GM19452 (cell line): Measurements from ENCODE around the gene HTR7.

Source experiments
- ATAC-seq: cut with Tn5 transposase; IDR thresholded peaks from one replicate; pipeline ENCODE4 v1.9.1; 2021; ENCODE audit not compliant: unreplicated experiment

HTR7 gene

DNA sequence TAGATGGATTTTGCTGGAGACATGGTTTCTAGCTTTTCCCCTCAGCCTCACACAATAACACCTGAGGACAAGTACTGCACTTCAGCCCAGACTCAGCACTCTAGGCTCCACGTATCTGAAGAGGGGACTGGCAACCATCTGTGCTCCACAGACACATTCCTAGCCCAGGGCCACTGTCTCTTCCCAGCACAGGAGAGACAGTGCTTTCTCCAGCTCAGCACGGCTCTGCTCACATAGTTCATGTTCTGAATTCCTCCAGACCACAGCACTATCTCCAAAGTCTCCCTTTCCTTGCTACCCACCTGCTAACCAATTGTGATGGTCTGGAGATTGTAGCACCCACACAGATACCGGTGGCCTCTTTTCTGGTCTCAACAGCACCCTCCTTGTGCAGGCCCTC is 114.5 kb downstream of the HTR7 start:
- ATAC-seq: no peak

DNA sequence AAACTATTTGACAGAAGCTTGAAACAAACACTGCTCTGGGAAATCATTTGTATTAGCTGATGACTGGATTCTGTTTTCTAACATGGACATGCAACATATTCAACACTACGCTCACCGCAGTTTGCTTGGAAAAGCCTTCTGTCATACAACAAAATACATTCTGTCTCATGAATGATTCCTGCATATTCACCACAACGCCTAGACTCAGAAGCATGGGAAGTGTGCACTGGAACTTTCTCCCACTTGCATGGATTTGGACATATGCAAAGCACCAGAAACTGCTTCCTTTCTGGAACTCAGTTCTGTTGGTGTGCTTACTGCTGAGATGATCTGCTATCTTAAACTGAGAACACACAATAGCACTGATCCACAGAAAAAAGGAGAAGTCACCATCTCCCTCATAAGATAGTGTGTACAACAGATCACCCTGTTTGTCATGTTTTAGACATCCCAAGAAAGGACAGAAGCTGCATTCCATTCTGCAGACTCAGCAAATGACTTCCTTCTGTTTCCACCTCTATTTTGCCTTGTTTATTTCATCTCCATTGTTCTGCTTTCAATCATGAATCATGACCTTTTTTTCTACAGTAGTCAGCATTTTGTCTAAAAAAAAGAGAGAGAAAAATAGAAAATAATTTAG is 115.8 kb downstream of the HTR7 start:
- no peak for ATAC-seq

DNA sequence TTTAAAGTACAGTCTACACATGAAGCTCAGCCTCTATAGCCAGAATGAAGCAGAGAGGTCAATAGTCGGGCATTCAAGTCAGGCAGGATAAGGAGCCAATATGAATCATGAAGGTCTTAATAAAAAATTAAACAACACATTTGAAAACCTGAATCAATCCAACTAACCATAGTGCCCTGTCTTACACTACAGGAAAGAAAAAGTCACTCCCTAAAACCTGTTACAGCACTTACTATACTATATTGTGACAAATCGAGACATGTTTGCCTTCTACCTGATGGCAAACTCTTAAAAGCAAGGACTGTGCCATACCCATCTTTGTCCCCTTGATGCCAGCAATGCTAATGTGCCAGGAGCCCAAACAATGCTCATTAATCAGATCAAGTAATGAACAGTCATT is 117.6 kb downstream of the HTR7 start:
- ATAC-seq: no peak

DNA sequence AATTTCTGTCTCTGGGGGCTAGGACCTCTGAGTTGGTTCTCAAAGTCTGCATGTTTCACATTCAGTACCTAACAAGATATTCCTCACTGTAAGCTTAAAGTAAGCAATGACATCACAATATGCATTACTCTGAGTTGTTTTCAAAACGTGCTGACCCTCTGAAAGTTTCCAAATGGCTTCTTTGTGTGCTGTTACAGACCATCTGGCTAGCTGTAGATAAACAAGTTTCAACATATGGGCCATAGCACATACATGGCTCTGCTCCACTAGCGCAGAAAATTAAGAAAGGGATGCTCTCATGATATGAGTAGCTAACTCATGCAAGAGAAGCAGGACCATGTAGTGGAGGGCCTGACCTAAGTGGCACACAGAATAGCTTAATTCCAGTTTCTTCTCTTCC is 119.0 kb downstream of the HTR7 start:
- no peak for ATAC-seq

DNA sequence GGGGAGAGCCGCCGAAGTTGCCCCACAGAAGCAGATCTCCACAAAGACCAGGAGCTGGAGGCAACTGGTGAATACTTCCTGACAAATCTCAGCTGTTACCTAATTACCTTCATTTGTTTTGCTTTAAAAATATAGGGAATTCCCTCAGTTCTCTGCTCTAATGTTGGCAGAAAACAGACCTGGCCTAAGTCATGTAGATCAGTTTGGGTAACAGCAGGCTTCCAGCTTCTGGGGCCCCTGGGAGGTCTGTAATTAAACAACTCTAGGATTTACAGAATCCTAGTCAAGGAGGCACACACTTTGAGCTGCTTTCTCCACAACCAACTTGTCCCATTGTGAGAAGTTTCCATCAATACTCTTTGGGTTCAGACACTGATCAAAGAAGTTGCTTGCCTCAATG is 123.4 kb downstream of the HTR7 start:
- no peak for ATAC-seq

DNA sequence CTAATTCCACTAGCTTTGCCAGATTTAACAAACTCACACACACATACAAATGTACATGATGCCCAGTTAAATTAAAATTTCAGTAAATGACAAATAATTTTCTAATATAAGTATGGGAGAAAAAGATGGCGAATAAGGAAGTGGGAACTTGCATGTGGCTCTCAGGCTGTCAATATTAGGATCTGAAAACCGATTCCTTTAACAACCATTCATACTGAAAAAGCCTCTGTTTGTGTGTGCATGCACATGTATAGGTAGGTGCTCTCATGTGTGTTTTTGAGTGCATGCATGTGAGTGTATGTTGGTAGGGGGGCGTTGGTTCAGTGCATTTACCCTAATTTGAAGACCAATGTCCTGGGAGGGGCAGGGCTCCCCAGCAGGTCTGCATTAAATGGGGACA is 125.3 kb downstream of the HTR7 start:
- no peak for ATAC-seq

DNA sequence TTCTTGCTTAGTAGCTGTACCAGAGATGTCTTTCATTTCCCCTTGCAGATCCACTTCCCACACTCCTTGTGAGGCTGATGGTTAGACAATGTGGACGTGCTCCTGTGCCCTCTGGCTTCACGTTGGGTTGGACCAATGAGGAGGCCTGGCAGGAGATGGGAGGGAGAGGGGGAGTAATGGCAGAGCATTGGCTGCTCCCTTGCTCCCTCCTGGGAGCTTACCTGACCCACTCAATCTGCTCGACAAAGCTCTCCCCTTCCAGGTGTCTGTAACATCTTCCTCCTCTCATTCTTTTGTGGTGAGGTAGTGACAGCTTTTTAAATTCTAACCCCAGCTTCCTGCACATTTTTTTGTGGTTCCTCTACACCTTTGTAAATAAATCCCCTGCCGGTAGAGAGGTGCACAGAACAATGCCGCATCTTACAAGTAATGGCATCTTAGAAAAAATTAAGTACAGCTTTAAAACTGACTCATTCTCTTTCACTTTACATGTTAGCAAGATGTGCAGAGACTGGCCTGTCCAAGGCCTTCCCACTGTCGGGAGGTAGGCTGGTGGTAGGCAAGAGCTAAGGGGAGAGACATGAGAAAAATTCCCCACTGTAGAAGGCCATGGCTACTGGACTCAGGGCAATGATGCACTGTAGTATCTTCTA is 134.3 kb downstream of the HTR7 start:
- no peak for ATAC-seq

DNA sequence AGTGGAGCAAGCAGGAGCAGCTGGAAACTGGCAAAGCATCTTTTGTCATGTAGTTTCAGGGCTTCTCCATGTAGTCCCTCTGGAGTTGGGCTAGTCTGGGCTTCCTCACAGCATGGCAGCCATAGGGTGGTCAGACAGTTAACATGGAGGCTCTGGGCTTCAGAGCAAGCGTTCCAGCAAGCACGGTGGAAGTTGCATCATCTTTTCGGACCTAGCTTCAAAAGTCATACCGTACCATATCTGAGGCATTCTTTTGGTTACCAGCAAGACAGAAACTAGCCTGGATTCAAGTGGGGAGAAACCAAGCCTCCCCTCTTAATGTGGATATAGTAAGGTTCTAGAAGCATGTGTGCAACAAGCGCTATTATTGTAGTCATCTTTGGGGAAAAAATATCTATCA is 135.0 kb downstream of the HTR7 start:
- no peak for ATAC-seq

DNA sequence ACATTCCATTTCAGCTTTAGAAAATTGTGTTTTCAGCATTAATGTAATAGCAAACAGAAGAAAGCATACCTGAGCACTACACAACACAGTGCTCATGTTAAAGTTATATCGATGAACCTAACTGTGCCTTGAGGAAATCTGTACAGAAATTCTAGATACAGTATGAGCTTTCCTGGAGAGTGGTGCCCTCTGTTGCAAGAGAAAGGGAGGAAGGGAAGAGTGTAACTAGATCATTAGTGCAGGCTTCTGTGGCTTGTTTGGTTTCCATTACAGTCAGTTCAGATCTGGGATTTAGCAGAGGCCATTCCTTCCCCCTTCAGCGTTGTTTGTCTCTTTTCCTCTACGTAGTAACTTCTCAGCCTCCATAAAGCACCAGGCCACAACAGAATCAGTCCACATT is 139.7 kb downstream of the HTR7 start:
- ATAC-seq: no peak

DNA sequence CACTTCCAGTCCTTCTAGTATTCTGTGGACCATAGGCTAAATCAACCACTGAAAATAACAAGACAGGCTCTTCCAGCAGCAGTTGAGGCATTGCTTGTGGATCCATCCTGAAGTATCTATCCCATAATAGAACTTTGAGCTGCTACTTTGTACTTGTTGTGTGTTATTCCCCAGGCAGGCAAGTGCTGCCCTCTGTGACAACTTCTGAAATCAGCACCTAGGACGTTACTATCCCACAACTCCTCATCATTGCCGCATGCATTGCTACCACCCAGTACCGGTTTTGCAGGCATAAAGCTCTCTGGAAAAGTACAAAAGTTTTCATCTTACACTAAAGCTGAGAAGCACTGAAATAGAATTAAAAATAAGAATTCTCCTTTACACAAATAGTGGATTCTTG is 145.3 kb downstream of the HTR7 start:
- ATAC-seq: no peak

DNA sequence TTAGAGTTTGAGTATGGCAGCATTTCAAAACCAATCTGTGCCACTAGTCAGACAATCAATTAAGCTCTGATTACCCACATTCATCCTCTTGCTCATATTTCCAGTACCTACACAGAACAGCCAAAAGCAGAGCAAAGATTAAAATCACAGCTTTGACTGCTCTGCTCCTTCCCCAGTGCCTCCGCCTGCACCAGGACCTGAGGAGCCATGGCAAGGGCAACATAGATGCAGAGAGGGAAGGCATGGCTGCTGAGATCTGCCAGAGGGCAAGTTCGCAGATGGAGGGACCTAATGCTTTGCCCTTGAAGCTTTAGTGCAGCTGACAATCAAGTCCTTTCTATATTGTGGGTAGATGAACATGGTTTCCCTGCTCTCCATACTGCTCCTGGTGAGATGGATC is 148.1 kb downstream of the HTR7 start:
- no peak for ATAC-seq

DNA sequence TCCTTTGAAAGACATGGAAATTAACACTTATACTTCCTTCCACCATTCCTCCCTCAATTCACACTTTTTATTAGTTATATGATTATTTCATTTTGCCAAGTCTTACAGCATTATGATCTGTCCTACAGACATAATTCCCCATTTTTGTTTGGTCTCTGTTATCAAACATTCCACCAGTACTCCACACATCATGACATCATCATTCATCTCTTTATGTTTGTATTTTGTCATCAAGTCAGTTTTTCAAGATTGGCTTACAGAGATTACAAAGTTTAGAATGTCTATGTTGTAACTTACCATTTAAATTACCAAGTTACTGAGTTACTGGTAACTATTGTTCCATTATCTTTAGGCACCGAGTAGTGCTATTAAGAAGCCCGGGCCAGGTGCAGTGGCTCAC is 150.2 kb downstream of the HTR7 start:
- no peak for ATAC-seq

DNA sequence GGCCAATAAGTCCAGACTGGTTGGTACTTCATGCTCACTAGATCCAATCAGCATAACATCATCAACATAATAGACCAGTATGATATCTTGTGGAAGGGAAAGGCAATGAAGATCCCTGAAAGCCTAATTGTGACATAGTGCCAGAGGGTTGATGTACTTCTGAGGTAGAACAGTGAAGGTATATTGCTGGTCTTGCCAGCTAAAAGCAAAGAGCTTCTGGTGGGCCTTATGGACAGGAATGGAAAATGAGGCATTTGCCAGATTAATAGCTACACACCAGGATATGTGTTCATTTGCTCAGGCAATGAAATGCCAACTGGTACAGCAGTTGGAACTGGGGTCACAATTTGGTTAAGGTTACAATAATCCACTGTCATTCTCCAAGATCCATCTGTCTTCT is 156.4 kb downstream of the HTR7 start:
- ATAC-seq: no peak

DNA sequence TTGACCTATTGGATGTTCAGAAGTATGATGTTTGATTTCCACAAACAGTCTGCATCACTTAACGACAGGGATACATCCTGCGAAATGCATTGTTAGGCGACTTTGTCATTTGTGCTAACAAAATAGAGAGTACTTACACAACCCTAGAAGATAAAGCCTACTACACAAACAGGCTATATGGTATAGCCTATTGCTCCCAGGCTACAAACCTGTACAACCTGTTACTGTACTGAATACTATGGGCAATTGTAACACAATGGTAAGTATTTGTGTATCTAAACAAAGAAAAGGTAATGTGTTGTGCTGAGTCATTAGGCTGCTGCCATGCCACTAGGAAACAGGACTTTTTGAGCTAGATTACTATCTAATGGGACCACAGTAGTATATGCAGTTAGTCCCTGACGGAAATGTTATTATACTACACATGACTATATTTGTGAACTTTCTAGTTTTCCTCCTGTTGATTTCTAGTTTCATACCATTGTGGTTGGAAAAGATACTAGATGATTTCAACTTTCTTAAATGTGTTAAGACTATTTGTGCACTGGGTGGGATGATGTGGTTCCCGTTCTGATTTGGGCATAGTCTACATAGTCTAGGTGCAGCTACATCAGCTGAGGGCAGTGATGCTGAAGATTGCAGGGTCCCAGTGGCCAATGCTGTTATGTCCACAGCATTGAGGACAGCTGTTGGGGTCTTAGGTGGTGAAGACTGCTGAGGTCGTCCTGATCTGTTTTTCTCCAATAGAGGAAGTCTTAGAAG is 161.7 kb downstream of the HTR7 start:
- no peak for ATAC-seq
